ENCODE data around the gene ENPP1. TPM values are rescaled to one million over a fixed set of nuclear protein-coding genes. Genes with fewer than 3 reads are reported as not detected.
"Not testable (repeated sequence)": the region's sequence is repeated elsewhere in the genome, so short reads cannot be mapped to it uniquely, and the experiment has no call there.

Gene ENPP1
- total RNA-seq, 1 experiment from 2014 or later, result 4.1 TPM

GRCh38 chr6:131898718-131899117, 90.9 kb downstream of the ENPP1 start:
- Histone ChIP-seq H3K9me2 (ENCODE audit: insufficient read depth) (no peaks in the 10 kb centered on the region), H3K27me3 (ENCODE audit: insufficient read depth, low read depth) (no peaks in the 10 kb centered on the region), H2AFZ (no peak overlapping the region), H3K79me2 (ENCODE audit: low read depth) (no peaks in the 10 kb centered on the region), H3K9me3 (ENCODE audit: insufficient read depth, low read depth) (peaks cover 15% of the 10 kb centered on the region; the same call in 1 of the 2 replicates), H4K20me1 (ENCODE audit: insufficient read depth) (no peaks in the 10 kb centered on the region), H3K27ac (no peak overlapping the region), H3K4me3 (no peak overlapping the region), H3K4me2 (no peak overlapping the region), H3K36me3 (ENCODE audit: low read depth) (no peaks in the 10 kb centered on the region), H3F3A (ENCODE audit: insufficient read depth, low read depth) (no peaks in the 10 kb centered on the region), H3K4me1 (replicated peaks; ENCODE audit: insufficient read depth) (peaks cover 13% of the 10 kb centered on the region)
- CTCF ChIA-PET, result no interaction called here
- POLR2A ChIA-PET (ENCODE audit: unreplicated experiment), result no interaction called here
- DNase-seq, result no peak
- intact Hi-C loops (cut with micrococcal nuclease; ENCODE audit: unreplicated experiment), result no loop called here
- TF ChIP-seq, protein P1, sequence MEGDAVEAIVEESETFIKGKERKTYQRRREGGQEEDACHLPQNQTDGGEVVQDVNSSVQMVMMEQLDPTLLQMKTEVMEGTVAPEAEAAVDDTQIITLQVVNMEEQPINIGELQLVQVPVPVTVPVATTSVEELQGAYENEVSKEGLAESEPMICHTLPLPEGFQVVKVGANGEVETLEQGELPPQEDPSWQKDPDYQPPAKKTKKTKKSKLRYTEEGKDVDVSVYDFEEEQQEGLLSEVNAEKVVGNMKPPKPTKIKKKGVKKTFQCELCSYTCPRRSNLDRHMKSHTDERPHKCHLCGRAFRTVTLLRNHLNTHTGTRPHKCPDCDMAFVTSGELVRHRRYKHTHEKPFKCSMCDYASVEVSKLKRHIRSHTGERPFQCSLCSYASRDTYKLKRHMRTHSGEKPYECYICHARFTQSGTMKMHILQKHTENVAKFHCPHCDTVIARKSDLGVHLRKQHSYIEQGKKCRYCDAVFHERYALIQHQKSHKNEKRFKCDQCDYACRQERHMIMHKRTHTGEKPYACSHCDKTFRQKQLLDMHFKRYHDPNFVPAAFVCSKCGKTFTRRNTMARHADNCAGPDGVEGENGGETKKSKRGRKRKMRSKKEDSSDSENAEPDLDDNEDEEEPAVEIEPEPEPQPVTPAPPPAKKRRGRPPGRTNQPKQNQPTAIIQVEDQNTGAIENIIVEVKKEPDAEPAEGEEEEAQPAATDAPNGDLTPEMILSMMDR (conservative IDR thresholded peaks at IDR 0.05), result no peak
- TF ChIP-seq EZH2 (IDR thresholded peaks at IDR 0.05; ENCODE audit: low read depth), result no peak
- no TSS peak for BruUV-seq (replicated peaks)

GRCh38 chr6:131900231-131900630, 92.4 kb downstream of the ENPP1 start:
- Histone ChIP-seq H3K27me3 (ENCODE audit: insufficient read depth, low read depth) (no peaks in the 10 kb centered on the region), H3F3A (ENCODE audit: insufficient read depth, low read depth) (no peaks in the 10 kb centered on the region), H3K36me3 (ENCODE audit: low read depth) (no peaks in the 10 kb centered on the region), H3K9me2 (ENCODE audit: insufficient read depth) (no peaks in the 10 kb centered on the region), H4K20me1 (ENCODE audit: insufficient read depth) (no peaks in the 10 kb centered on the region), H3K79me2 (ENCODE audit: low read depth) (no peaks in the 10 kb centered on the region), H3K4me2 (no peak overlapping the region), H3K4me3 (no peak overlapping the region), H2AFZ (no peak overlapping the region), H3K27ac (no peak overlapping the region), H3K4me1 (replicated peaks; ENCODE audit: insufficient read depth) (peaks cover 6% of the 10 kb centered on the region), H3K9me3 (ENCODE audit: insufficient read depth, low read depth) (peaks cover 15% of the 10 kb centered on the region; the same call in 1 of the 2 replicates)
- CTCF ChIA-PET, result no interaction called here
- no peak for TF ChIP-seq EZH2 (IDR thresholded peaks at IDR 0.05; ENCODE audit: low read depth)
- TF ChIP-seq, protein P1 (conservative IDR thresholded peaks at IDR 0.05), result no peak
- no TSS peak for BruUV-seq (replicated peaks)
- POLR2A ChIA-PET (ENCODE audit: unreplicated experiment), result no interaction called here
- intact Hi-C loops (cut with micrococcal nuclease; ENCODE audit: unreplicated experiment), result no loop called here
- no peak for DNase-seq

DNA sequence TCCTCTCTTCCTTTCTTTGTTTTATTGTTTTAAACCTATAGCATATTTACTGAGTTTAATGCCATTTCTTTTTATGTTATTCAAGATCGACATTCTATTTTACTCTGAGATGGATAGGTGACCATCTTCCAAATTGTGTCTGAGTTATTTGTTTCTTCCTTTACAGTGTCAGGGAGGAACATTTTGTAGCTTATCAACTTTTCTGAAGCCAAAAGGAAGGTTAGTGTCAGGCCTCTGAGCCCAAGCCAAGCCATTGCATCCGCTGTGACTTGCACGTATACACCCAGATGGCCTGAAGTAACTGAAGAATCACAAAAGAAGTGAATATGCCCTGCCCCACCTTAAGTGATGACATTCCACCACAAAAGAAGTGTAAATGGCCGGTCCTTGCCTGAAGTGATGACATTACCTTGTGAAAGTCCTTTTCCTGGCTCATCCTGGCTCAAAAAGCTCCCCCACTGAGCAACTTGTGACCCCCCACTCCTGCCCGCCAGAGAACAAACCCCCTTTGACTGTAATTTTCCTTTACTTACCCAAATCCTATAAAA, 93.6 kb downstream of the ENPP1 start:
- CTCF ChIA-PET; H3K79me2 ChIP-seq (ENCODE audit: low read depth); H4K20me1 ChIP-seq (ENCODE audit: insufficient read depth); H3K27me3 ChIP-seq (ENCODE audit: insufficient read depth, low read depth); H3K27ac ChIP-seq; intact Hi-C loops (cut with micrococcal nuclease; ENCODE audit: unreplicated experiment); H3K4me3 ChIP-seq; H3K4me1 ChIP-seq (replicated peaks; ENCODE audit: insufficient read depth); H3F3A ChIP-seq (ENCODE audit: insufficient read depth, low read depth); POLR2A ChIA-PET (ENCODE audit: unreplicated experiment); H3K9me2 ChIP-seq (ENCODE audit: insufficient read depth); DNase-seq; BruUV-seq (replicated peaks); H2AFZ ChIP-seq; H3K4me2 ChIP-seq; H3K36me3 ChIP-seq (ENCODE audit: low read depth): not testable (repeated sequence)
- peaks cover 15% of the 10 kb centered on the region; the same call in 1 of the 2 replicates for H3K9me3 ChIP-seq (ENCODE audit: insufficient read depth, low read depth)

GRCh38 chr6:131903734-131904133, 95.9 kb downstream of the ENPP1 start:
- not testable (repeated sequence) for H3K79me2 ChIP-seq (ENCODE audit: low read depth)

DNA sequence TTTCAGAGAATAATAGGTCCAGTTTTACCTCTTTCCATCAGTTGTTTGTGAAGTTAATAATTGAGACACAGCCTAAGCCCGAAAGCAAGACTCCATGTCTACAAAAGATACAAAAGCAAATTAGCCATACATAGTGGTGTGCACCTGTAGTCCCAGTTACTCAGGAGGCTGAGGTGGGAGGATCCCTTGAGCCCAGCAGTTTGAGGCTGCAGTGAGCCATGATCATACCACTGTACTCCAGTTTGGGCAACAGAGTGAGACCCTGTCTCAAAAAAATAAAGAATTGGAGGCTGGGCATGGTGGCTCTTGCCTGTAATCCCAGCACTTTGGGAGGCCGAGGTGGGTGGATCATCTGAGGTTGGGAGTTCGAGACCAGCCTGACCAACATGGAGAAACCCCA, 101.0 kb downstream of the ENPP1 start:
- H3K9me2 ChIP-seq (ENCODE audit: insufficient read depth), result 0 out of 2 replicates have a peak, but pooled peaks cover 11% of the 10 kb centered on the region
- POLR2A ChIA-PET (ENCODE audit: unreplicated experiment), result interaction anchor here (0.6 kb wide), 1 partner anchor 126 kb away, joined by 3 read pairs; no protein-coding TSS in a partner anchor
- H2AFZ ChIP-seq; intact Hi-C loops (cut with micrococcal nuclease; ENCODE audit: unreplicated experiment); H3K9me3 ChIP-seq (ENCODE audit: insufficient read depth, low read depth); CTCF ChIA-PET; H3K4me1 ChIP-seq (replicated peaks; ENCODE audit: insufficient read depth); H3K4me3 ChIP-seq; BruUV-seq (replicated peaks); H3F3A ChIP-seq (ENCODE audit: insufficient read depth, low read depth); H3K79me2 ChIP-seq (ENCODE audit: low read depth); H4K20me1 ChIP-seq (ENCODE audit: insufficient read depth); DNase-seq; H3K27me3 ChIP-seq (ENCODE audit: insufficient read depth, low read depth); H3K36me3 ChIP-seq (ENCODE audit: low read depth); H3K4me2 ChIP-seq; H3K27ac ChIP-seq: not testable (repeated sequence)

More at GRCh38 chr6:131903734-131904133, 95.9 kb downstream of the ENPP1 start:
- H3K36me3 ChIP-seq (ENCODE audit: low read depth); H2AFZ ChIP-seq; POLR2A ChIA-PET (ENCODE audit: unreplicated experiment); H4K20me1 ChIP-seq (ENCODE audit: insufficient read depth); H3K9me3 ChIP-seq (ENCODE audit: insufficient read depth, low read depth); DNase-seq; H3K27ac ChIP-seq; H3F3A ChIP-seq (ENCODE audit: insufficient read depth, low read depth); H3K27me3 ChIP-seq (ENCODE audit: insufficient read depth, low read depth); BruUV-seq (replicated peaks); H3K9me2 ChIP-seq (ENCODE audit: insufficient read depth); intact Hi-C loops (cut with micrococcal nuclease; ENCODE audit: unreplicated experiment); CTCF ChIA-PET; H3K4me2 ChIP-seq; H3K4me3 ChIP-seq; H3K4me1 ChIP-seq (replicated peaks; ENCODE audit: insufficient read depth): not testable (repeated sequence)
